22Rv1 (cell line): ENCODE data around the gene TXNRD2.

ENCODE experiments used
- ZFX ChIP-seq: fragments of 450-650 bp; IDR thresholded peaks from 2 replicates; pipeline ENCODE4 v1.6.1; 2017; ENCODE audit warnings: antibody characterized with exemption, borderline replicate concordance
- TF ChIP-seq, protein P1 (sequence below): fragments of 450-650 bp; IDR thresholded peaks from 2 replicates; pipeline ENCODE4 v1.5.1; 2017; ENCODE audit warnings: mild to moderate bottlenecking

GRCh38 chr22:19873138-19873959 is 68.3 kb downstream of the TXNRD2 start:
- TF ChIP-seq, protein P1, sequence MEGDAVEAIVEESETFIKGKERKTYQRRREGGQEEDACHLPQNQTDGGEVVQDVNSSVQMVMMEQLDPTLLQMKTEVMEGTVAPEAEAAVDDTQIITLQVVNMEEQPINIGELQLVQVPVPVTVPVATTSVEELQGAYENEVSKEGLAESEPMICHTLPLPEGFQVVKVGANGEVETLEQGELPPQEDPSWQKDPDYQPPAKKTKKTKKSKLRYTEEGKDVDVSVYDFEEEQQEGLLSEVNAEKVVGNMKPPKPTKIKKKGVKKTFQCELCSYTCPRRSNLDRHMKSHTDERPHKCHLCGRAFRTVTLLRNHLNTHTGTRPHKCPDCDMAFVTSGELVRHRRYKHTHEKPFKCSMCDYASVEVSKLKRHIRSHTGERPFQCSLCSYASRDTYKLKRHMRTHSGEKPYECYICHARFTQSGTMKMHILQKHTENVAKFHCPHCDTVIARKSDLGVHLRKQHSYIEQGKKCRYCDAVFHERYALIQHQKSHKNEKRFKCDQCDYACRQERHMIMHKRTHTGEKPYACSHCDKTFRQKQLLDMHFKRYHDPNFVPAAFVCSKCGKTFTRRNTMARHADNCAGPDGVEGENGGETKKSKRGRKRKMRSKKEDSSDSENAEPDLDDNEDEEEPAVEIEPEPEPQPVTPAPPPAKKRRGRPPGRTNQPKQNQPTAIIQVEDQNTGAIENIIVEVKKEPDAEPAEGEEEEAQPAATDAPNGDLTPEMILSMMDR = no peak
- TF ChIP-seq ZFX = no peak
